Thyroid gland (tissue), 4 donors: Measurements from ENCODE around the gene XRCC5. TPM values are rescaled to one million over a fixed set of nuclear protein-coding genes. Genes with fewer than 3 reads are reported as not detected.
A peak's percentile ranks its signal among the peaks of the same experiment; 100 is the strongest.

Experiments
- DNase-seq, 2 donors: peaks; one replicate each; pipeline ENCODE4 v3.0.0-alpha.2; 2019
- H3K27ac ChIP-seq, 3 donors: fragments of 200-600 bp; sonication (generic); 1 replicate in 2 of 3; 2 replicates in 1 of 3; pipeline ENCODE4 v1.5.1; 2016 to 2019; ENCODE audit warnings: mild to moderate bottlenecking in 1 of 3, moderate library complexity in 1 of 3
- H3K27me3 ChIP-seq: fragments of 200-600 bp; sonication (generic); one replicate; pipeline ENCODE4 v1.5.1; 2019
- H3K36me3 ChIP-seq, 2 donors: fragments of 200-600 bp; sonication (generic); one replicate each; pipeline ENCODE4 v1.5.1; 2016 to 2019
- H3K4me1 ChIP-seq, 2 donors: fragments of 200-600 bp; sonication (generic); one replicate each; pipeline ENCODE4 v1.5.1; 2017 to 2019
- H3K4me3 ChIP-seq, 3 donors: fragments of 200-600 bp; sonication (generic); replicated peaks in 1 of 3; 1 replicate in 2 of 3; 2 replicates in 1 of 3; pipeline ENCODE4 v1.5.1; 2016; ENCODE audit warnings: mild to moderate bottlenecking in 1 of 3
- H3K9me3 ChIP-seq: fragments of 200-600 bp; sonication (generic); one replicate; pipeline ENCODE4 v1.5.1; 2017
- CTCF ChIP-seq, 6 experiments: fragments of 200-600 bp in 3 of 6; fragments of 450-650 bp in 3 of 6; sonication (generic) in 3 of 6; IDR thresholded peaks; one replicate each; pipeline ENCODE4 v1.5.1; 2016 to 2019; ENCODE audit warnings: antibody characterized with exemption in 6 of 6, mild to moderate bottlenecking in 2 of 6, inconsistent platforms in 1 of 6, moderate library complexity in 1 of 6
- POLR2A ChIP-seq, 2 donors: fragments of 450-650 bp; IDR thresholded peaks; one replicate each; pipeline ENCODE4 v1.6.1; 2017; ENCODE audit warnings: antibody characterized with exemption in 2 of 2, mild to moderate bottlenecking in 2 of 2, moderate library complexity in 1 of 2
- WGBS, 2 donors: methylation state at CpG; one replicate each; pipeline ENCODE4 v1.1.5; 2017; 5-methylcytosine and 5-hydroxymethylcytosine counted together
- intact Hi-C: fragments of 100-400 bp; cut with DNase I; formaldehyde crosslinking; loops from one replicate; pipeline ENCODE4 v1.15.1; 2023
- total RNA-seq, 4 donors: library from RNA; depleted of rRNA; stranded (reverse); fragments of >200 nt; gene quantifications; one replicate each; pipeline ENCODE4 v1.2.3, GENCODE V29; 2016

XRCC5 gene
- total RNA-seq, 4 donors from 2014 or later: 185 to 240 (median 216) TPM

DNA sequence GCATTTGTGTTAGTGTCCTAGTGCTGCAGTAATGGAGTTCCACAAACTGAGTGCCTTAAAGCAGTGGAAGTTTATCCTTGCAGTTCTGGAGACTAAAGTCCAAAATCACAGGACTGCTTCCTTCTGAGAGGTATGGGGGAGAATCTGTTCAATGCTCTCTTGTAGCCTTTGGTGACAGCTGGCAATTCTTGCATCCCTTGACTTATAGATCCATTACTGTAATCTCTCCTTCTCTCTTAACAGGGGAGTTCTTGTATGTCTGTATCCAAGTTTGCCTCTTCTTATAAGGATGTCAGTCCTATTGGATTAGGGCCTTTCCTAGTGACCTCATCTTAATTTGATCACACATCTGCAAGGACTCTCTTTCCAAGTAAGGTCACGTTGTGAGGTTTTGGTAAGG, 69.9 kb downstream of the XRCC5 start:
- Histone ChIP-seq H3K4me1 (peaks cover 0 to 6% of the 10 kb centered on the region in 2 donors), H3K27me3 (no peaks in the 10 kb centered on the region), H3K27ac (no peak overlapping the region), H3K9me3 (no peaks in the 10 kb centered on the region), H3K36me3 (peaks cover 0 to 5% of the 10 kb centered on the region in 2 donors), H3K4me3 (no peak overlapping the region)
- WGBS, 2 donors: 93 to 100% methylated on average over 1 of the region's 1 CpG
- DNase-seq: no peak
- no peak for TF ChIP-seq POLR2A (IDR thresholded peaks at IDR 0.05)
- TF ChIP-seq CTCF (IDR thresholded peaks at IDR 0.05): no peak
- intact Hi-C loops: no loop called here

- 95 to 97% methylated on average over 6 of the region's 6 CpGs for WGBS, 2 donors
- Histone ChIP-seq H3K36me3 (peaks cover 0 to 5% of the 10 kb centered on the region in 2 donors), H3K4me1 (peaks cover 4 to 6% of the 10 kb centered on the region in 2 donors), H3K27me3 (no peaks in the 10 kb centered on the region), H3K4me3 (no peak overlapping the region), H3K9me3 (no peaks in the 10 kb centered on the region), H3K27ac (no peak overlapping the region)
- TF ChIP-seq POLR2A (IDR thresholded peaks at IDR 0.05) (no peak), CTCF (IDR thresholded peaks at IDR 0.05) (no peak)
- intact Hi-C loops: no loop called here
- DNase-seq: no peak
Observed at GRCh38 chr2:216181351-216181750, 72.2 kb downstream of the XRCC5 start.

GRCh38 chr2:216181953-216182461, 72.9 kb downstream of the XRCC5 start:
- peaks cover 4 to 9% of the 10 kb centered on the region in 2 donors for H3K4me1 ChIP-seq
- peaks cover 0 to 5% of the 10 kb centered on the region in 2 donors for H3K36me3 ChIP-seq
- H3K27me3 ChIP-seq: no peaks in the 10 kb centered on the region
- no peak for TF ChIP-seq POLR2A (IDR thresholded peaks at IDR 0.05)
- TF ChIP-seq CTCF (IDR thresholded peaks at IDR 0.05): no peak
- no peak overlapping the region for H3K27ac ChIP-seq
- 80 to 82% methylated on average over 2 of the region's 2 CpGs for WGBS, 2 donors
- intact Hi-C loops: no loop called here
- H3K4me3 ChIP-seq: no peak overlapping the region
- DNase-seq: no peak
- no peaks in the 10 kb centered on the region for H3K9me3 ChIP-seq

DNA sequence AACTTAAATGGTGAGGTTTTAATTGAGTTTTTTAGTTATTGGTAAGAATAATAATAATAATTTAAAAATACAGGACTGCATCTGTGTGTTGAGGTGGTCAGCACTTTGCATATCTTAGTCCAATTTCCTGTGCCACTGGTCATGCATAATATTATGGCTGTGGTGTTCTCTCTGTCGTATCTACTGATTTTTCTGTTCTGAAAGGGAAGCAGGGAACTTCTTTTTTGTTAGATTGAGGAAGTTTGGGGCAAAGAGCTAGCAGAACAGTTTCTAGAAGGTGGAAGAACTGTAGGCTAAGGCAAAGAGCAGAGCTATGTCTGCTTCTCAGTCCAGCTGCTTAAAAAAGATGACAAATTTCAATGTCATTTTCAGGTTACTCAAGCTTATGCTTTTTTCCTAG, 74.3 kb downstream of the XRCC5 start:
- DNase-seq: no peak
- Histone ChIP-seq H3K36me3 (peaks cover 0 to 5% of the 10 kb centered on the region in 2 donors), H3K4me3 (no peak overlapping the region), H3K27ac (no peak overlapping the region), H3K27me3 (no peaks in the 10 kb centered on the region), H3K4me1 (peaks cover 11 to 14% of the 10 kb centered on the region in 2 donors), H3K9me3 (no peaks in the 10 kb centered on the region)
- intact Hi-C loops: no loop called here
- TF ChIP-seq POLR2A (IDR thresholded peaks at IDR 0.05) (no peak), CTCF (IDR thresholded peaks at IDR 0.05) (no peak)
- WGBS, 2 donors: 74 to 86% methylated on average over 1 of the region's 1 CpG

DNA sequence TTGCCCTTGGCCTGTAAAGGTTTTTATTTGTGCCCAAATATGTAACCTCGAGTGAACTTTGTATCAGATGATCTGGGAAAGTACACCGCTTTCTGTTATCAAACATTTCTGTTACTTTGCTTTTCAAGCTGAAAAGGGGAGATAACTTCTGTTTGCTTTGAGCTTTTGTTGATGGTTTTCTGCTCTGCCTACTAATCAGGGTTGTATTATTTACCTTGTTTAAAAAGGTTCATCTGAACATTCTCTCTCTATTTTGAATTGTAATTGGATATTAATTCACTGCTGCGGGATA, 79.4 kb downstream of the XRCC5 start:
- TF ChIP-seq CTCF (IDR thresholded peaks at IDR 0.05): no peak
- TF ChIP-seq POLR2A (IDR thresholded peaks at IDR 0.05): no peak
- WGBS, 2 donors: 58 to 63% methylated on average over 3 of the region's 3 CpGs
- H3K27ac ChIP-seq: peak overlapping the region; percentile 20 to 60 (median 28)
- peaks cover 7 to 22% of the 10 kb centered on the region in 2 donors for H3K36me3 ChIP-seq
- no peak overlapping the region for H3K4me3 ChIP-seq
- intact Hi-C loops: no loop called here
- H3K4me1 ChIP-seq: peaks cover 22 to 26% of the 10 kb centered on the region in 2 donors
- no peaks in the 10 kb centered on the region for H3K27me3 ChIP-seq
- no peaks in the 10 kb centered on the region for H3K9me3 ChIP-seq
- DNase-seq: no peak
